Fibroblast of skin of abdomen (primary cell): ENCODE measurements around the gene GJC2.

Source experiments
- DNase-seq: peaks from one replicate; pipeline ENCODE4 v3.0.0-alpha.2; 2013

The GJC2 gene

GRCh38 chr1:228114827-228115226 lies 34.9 kb upstream of the GJC2 start:
- no peak for DNase-seq

GRCh38 chr1:228117335-228117734 lies 32.4 kb upstream of the GJC2 start:
- DNase-seq = no peak

GRCh38 chr1:228118040-228118439 lies 31.7 kb upstream of the GJC2 start:
- DNase-seq = no peak

GRCh38 chr1:228120351-228120750 lies 29.4 kb upstream of the GJC2 start:
- no peak for DNase-seq

- no peak for DNase-seq
Measured at GRCh38 chr1:228120857-228121489, 28.8 kb upstream of the GJC2 start.

- DNase-seq = no peak
Measured at GRCh38 chr1:228122921-228123441, 26.7 kb upstream of the GJC2 start.

GRCh38 chr1:228123505-228123904 lies 26.2 kb upstream of the GJC2 start:
- DNase-seq = no peak

- no peak for DNase-seq
Measured at GRCh38 chr1:228125185-228125584, 24.5 kb upstream of the GJC2 start.

- no peak for DNase-seq
Measured at GRCh38 chr1:228131766-228132165, 18.0 kb upstream of the GJC2 start.

- no peak for DNase-seq
Measured at GRCh38 chr1:228134591-228134990, 15.1 kb upstream of the GJC2 start.

GRCh38 chr1:228136901-228137300 lies 12.8 kb upstream of the GJC2 start:
- no peak for DNase-seq

- no peak for DNase-seq
Measured at GRCh38 chr1:228139406-228139930, 10.3 kb upstream of the GJC2 start.

GRCh38 chr1:228139931-228140723 lies 9.6 kb upstream of the GJC2 start, which contains the start of gene GUK1:
Gene GUK1 (plus strand): TSS chr1:228140279. CDS start chr1:228140303, 24 bp downstream.
- peak; percentile 100 for DNase-seq

GRCh38 chr1:228140724-228141225 lies 9.0 kb upstream of the GJC2 start:
- DNase-seq = no peak

- DNase-seq = peak; percentile 31
Measured at GRCh38 chr1:228141226-228142044, 8.3 kb upstream of the GJC2 start.

GRCh38 chr1:228142155-228142691 lies 7.5 kb upstream of the GJC2 start:
- no peak for DNase-seq

GRCh38 chr1:228142701-228143136 lies 7.0 kb upstream of the GJC2 start:
- no peak for DNase-seq

- DNase-seq = no peak
Measured at GRCh38 chr1:228143480-228144192, 6.1 kb upstream of the GJC2 start.

- DNase-seq = no peak
Measured at GRCh38 chr1:228144193-228144992, 5.3 kb upstream of the GJC2 start.

GRCh38 chr1:228144993-228145343 lies 4.8 kb upstream of the GJC2 start:
- DNase-seq = no peak
